IMR-90 (cell line): ENCODE data around the gene GAREM1. TPM values are rescaled to one million over a fixed set of nuclear protein-coding genes. Genes with fewer than 3 reads are reported as not detected.

ENCODE experiments used
- ATAC-seq: fragments of 200-7000 bp; cut with Tn5 transposase; 2 replicates; pipeline ENCODE4 v1.9.1; 2020; ENCODE audit warnings: low read depth, mild to moderate bottlenecking, moderate library complexity
- BruUV-seq: library from RNA; stranded (reverse); fragments of 400-500 nt; replicated peaks from 2 replicates; lab custom pipeline; 2021; lab: Mats Ljungman, UMichigan
- CTCF ChIA-PET: fragments of 300-600 bp; formaldehyde crosslinking; extraction: SDS; loops from one replicate; lab custom pipeline; 2021; ENCODE audit warnings: antibody characterized with exemption; lab: Yijun Ruan, JAX
- POLR2A ChIA-PET: fragments of 300-600 bp; sonication (Branson Sonifier 250); formaldehyde crosslinking; loops from one replicate; lab custom pipeline; 2022; ENCODE audit warnings: antibody characterized with exemption; ENCODE audit not compliant: unreplicated experiment; lab: Charles Lee
- DNase-seq: peaks from one replicate; pipeline ENCODE4 v3.0.0; 2013
- H2AFZ ChIP-seq: replicated peaks from 2 replicates; pipeline ENCODE3; 2013; ENCODE audit warnings: low read length, mild to moderate bottlenecking; ENCODE audit not compliant: poor library complexity
- H2AK5ac ChIP-seq: 2 replicates; pipeline ENCODE4 v1.6.1; 2013; ENCODE audit warnings: low read depth, low read length, inconsistent platforms
- H2AK9ac ChIP-seq: replicated peaks from 2 replicates; pipeline ENCODE3; 2013; ENCODE audit warnings: mild to moderate bottlenecking, low read depth, low read length, moderate library complexity; ENCODE audit not compliant: poor library complexity
- H2BK120ac ChIP-seq: 2 replicates; pipeline ENCODE4 v1.6.1; 2013; ENCODE audit warnings: low read depth, low read length, inconsistent platforms
- H2BK15ac ChIP-seq: 3 replicates; pipeline ENCODE4 v1.6.1; 2013; ENCODE audit warnings: low read depth, low read length, inconsistent platforms
- H2BK20ac ChIP-seq: 2 replicates; pipeline ENCODE4 v1.6.1; 2013; ENCODE audit warnings: low read depth, mild to moderate bottlenecking, inconsistent platforms, low read length, moderate library complexity
- H2BK5ac ChIP-seq: 2 replicates; pipeline ENCODE4 v1.6.1; 2013; ENCODE audit warnings: mild to moderate bottlenecking, low read depth, low read length, inconsistent platforms; ENCODE audit not compliant: poor library complexity, severe bottlenecking
- H3K14ac ChIP-seq: replicated peaks from 2 replicates; pipeline ENCODE4 v1.6.1; 2013; ENCODE audit warnings: low read depth, low read length, inconsistent platforms
- H3K18ac ChIP-seq: 2 replicates; pipeline ENCODE4 v1.6.1; 2013; ENCODE audit warnings: low read depth, low read length, control low read depth
- H3K23ac ChIP-seq: 2 replicates; pipeline ENCODE4 v1.6.1; 2013; ENCODE audit warnings: low read depth, low read length, inconsistent platforms
- H3K27ac ChIP-seq: 2 replicates; pipeline ENCODE4 v1.5.1; 2013; ENCODE audit warnings: mild to moderate bottlenecking, control low read depth, low read length; ENCODE audit not compliant: insufficient read depth
- H3K27me3 ChIP-seq: 2 replicates; pipeline ENCODE4 v1.6.1; 2013; ENCODE audit warnings: low read length; ENCODE audit not compliant: control insufficient read depth, insufficient read depth
- H3K36me3 ChIP-seq: 2 replicates; pipeline ENCODE4 v1.6.1; 2013; ENCODE audit warnings: low read length, mixed read lengths; ENCODE audit not compliant: control insufficient read depth, insufficient read depth
- H3K4ac ChIP-seq: 2 replicates; pipeline ENCODE4 v1.6.1; 2013; ENCODE audit warnings: low read depth, low read length, inconsistent platforms
- H3K4me1 ChIP-seq: 2 replicates; pipeline ENCODE4 v1.6.1; 2013; ENCODE audit warnings: low read length, mixed read lengths; ENCODE audit not compliant: control insufficient read depth, insufficient read depth
- H3K4me2 ChIP-seq: 2 replicates; pipeline ENCODE4 v1.6.1; 2013; ENCODE audit warnings: low read depth, mild to moderate bottlenecking, control low read depth, low read length, moderate library complexity
- H3K4me3 ChIP-seq: 2 replicates; pipeline ENCODE4 v1.5.1; 2013; ENCODE audit warnings: low read depth, mild to moderate bottlenecking, control low read depth, low read length, moderate library complexity; ENCODE audit not compliant: insufficient read depth
- H3K56ac ChIP-seq: 2 replicates; pipeline ENCODE4 v1.6.1; 2013; ENCODE audit warnings: low read length, inconsistent platforms; ENCODE audit not compliant: insufficient read depth; ENCODE audit errors: extremely low read depth
- H3K79me1 ChIP-seq, 2 experiments: 2 replicates each; pipeline ENCODE4 v1.6.1; 2013; ENCODE audit warnings: low read length in 2 of 2, inconsistent platforms in 1 of 2, low read depth in 1 of 2
- H3K9ac ChIP-seq: 2 replicates; pipeline ENCODE4 v1.6.1; 2013; ENCODE audit warnings: low read depth, low read length, control low read depth
- H3K9me1 ChIP-seq: 2 replicates; pipeline ENCODE4 v1.6.1; 2013; ENCODE audit warnings: low read length, inconsistent platforms; ENCODE audit not compliant: insufficient read depth
- H3K9me3 ChIP-seq: 2 replicates; pipeline ENCODE4 v1.6.1; 2013; ENCODE audit warnings: low read length; ENCODE audit not compliant: control insufficient read depth, insufficient read depth
- H4K20me1 ChIP-seq: 2 replicates; pipeline ENCODE4 v1.6.1; 2013; ENCODE audit warnings: low read length, inconsistent platforms; ENCODE audit not compliant: insufficient read depth
- H4K5ac ChIP-seq: 2 replicates; pipeline ENCODE4 v1.6.1; 2013; ENCODE audit warnings: mild to moderate bottlenecking, low read depth, low read length, control low read depth
- H4K8ac ChIP-seq, 2 experiments: 2 replicates each; pipeline ENCODE4 v1.6.1; 2013; ENCODE audit warnings: low read depth in 2 of 2, low read length in 2 of 2, control low read depth in 1 of 2, inconsistent platforms in 1 of 2
- H4K91ac ChIP-seq: 2 replicates; pipeline ENCODE4 v1.6.1; 2013; ENCODE audit warnings: low read depth, low read length, inconsistent platforms; ENCODE audit not compliant: insufficient read depth
- BHLHE40 ChIP-seq: fragments of 150-350 bp; IDR thresholded peaks from 2 replicates; pipeline ENCODE4 v1.6.1; 2016; ENCODE audit warnings: mild to moderate bottlenecking, low read depth, low read length
- CEBPB ChIP-seq: IDR thresholded peaks from 2 replicates; pipeline ENCODE4 v1.6.1; 2012; ENCODE audit warnings: low read depth, low read length, improper control_type of control experiment
- CHD1 ChIP-seq: IDR thresholded peaks from 2 replicates; pipeline ENCODE4 v1.6.1; 2012; ENCODE audit warnings: low read depth, low read length, improper control_type of control experiment
- FOS ChIP-seq: fragments of 150-350 bp; IDR thresholded peaks from 2 replicates; pipeline ENCODE4 v1.6.1; 2016; ENCODE audit warnings: low read depth, low read length
- MAFK ChIP-seq: IDR thresholded peaks from 2 replicates; pipeline ENCODE4 v1.6.1; 2012; ENCODE audit warnings: low read depth, low read length, improper control_type of control experiment
- MAZ ChIP-seq: IDR thresholded peaks from 2 replicates; pipeline ENCODE4 v1.6.1; 2012; ENCODE audit warnings: low read depth, mild to moderate bottlenecking, low read length, improper control_type of control experiment, moderate library complexity, borderline replicate concordance
- MXI1 ChIP-seq: IDR thresholded peaks from 2 replicates; pipeline ENCODE4 v1.6.1; 2012; ENCODE audit warnings: low read depth, mild to moderate bottlenecking, low read length, moderate library complexity, borderline replicate concordance
- NFE2L2 ChIP-seq: fragments of 150-350 bp; IDR thresholded peaks from 2 replicates; pipeline ENCODE4 v1.6.1; 2016; ENCODE audit warnings: low read depth, mild to moderate bottlenecking, low read length
- POLR2A ChIP-seq: IDR thresholded peaks from 2 replicates; pipeline ENCODE4 v1.6.1; 2012; ENCODE audit warnings: mild to moderate bottlenecking, low read depth, low read length
- RAD21 ChIP-seq: IDR thresholded peaks from 2 replicates; pipeline ENCODE4 v1.6.1; 2012; ENCODE audit warnings: low read length, improper control_type of control experiment
- RCOR1 ChIP-seq: IDR thresholded peaks from 2 replicates; pipeline ENCODE4 v1.6.1; 2012; ENCODE audit warnings: mild to moderate bottlenecking, low read length, improper control_type of control experiment; ENCODE audit not compliant: insufficient replicate concordance
- RFX5 ChIP-seq: IDR thresholded peaks from 2 replicates; pipeline ENCODE4 v1.8.0; 2012; ENCODE audit warnings: low read depth, mild to moderate bottlenecking, low read length, moderate library complexity
- SMC3 ChIP-seq: fragments of 150-350 bp; IDR thresholded peaks from 2 replicates; pipeline ENCODE4 v1.6.1; 2016; ENCODE audit warnings: low read depth, mild to moderate bottlenecking, antibody characterized with exemption, low read length, moderate library complexity
- WGBS, 2 experiments: methylation state at CpG; one replicate each; pipeline versions ENCODE4 v1.1.5 to v1.1.7; 2013; ENCODE audit warnings: missing lambda C conversion rate in 2 of 2; ENCODE audit not compliant: insufficient read length in 1 of 2; ENCODE audit errors: extremely low coverage in 2 of 2; 5-methylcytosine and 5-hydroxymethylcytosine counted together
- dilution Hi-C: fragments of 300-500 bp; cut with HindIII; formaldehyde crosslinking; loops from one replicate; pipeline ENCODE4 v1.14.3; 2018; ENCODE audit warnings: low sequenced_read_pairs; ENCODE audit not compliant: unreplicated experiment
- in situ Hi-C: fragments of 300-500 bp; cut with MboI; formaldehyde crosslinking; loops from 3 replicates; pipeline ENCODE4 v1.14.3; 2019; ENCODE audit warnings: low sequenced_read_pairs, inconsistent platforms, mixed read lengths
- intact Hi-C: fragments of 100-400 bp; cut with micrococcal nuclease; formaldehyde crosslinking; loops from 2 replicates; pipeline ENCODE4 v1.10.0; 2022
- polyA plus RNA-seq, 3 experiments: library from polyadenylated mRNA; depleted of rRNA; stranded (reverse); fragments of >200 nt; gene quantifications; 2 replicates each; pipeline ENCODE4 v1.2.3, GENCODE V29; 2012; ENCODE audit warnings: low replicate concordance in 1 of 3
- total RNA-seq: library from RNA; depleted of rRNA; stranded (reverse); fragments of >200 nt; gene quantifications from 2 replicates; pipeline ENCODE4 v1.2.3, GENCODE V29; 2012
- TF ChIP-seq, protein P1 (sequence below): fragments of 150-350 bp; IDR thresholded peaks from 2 replicates; pipeline ENCODE4 v1.6.1; 2017; ENCODE audit warnings: mild to moderate bottlenecking, antibody characterized with exemption, low read length, low read depth
- TF ChIP-seq, protein P2 (sequence below): conservative IDR thresholded peaks from 2 replicates; pipeline ENCODE4 v1.5.1; 2012; ENCODE audit warnings: mild to moderate bottlenecking, low read depth, low read length, improper control_type of control experiment

Gene GAREM1
- total and polyA plus RNA-seq, 2 of the 4 experiments (the other 2 are of a cell fraction), result 1.4 to 2.3 TPM

DNA sequence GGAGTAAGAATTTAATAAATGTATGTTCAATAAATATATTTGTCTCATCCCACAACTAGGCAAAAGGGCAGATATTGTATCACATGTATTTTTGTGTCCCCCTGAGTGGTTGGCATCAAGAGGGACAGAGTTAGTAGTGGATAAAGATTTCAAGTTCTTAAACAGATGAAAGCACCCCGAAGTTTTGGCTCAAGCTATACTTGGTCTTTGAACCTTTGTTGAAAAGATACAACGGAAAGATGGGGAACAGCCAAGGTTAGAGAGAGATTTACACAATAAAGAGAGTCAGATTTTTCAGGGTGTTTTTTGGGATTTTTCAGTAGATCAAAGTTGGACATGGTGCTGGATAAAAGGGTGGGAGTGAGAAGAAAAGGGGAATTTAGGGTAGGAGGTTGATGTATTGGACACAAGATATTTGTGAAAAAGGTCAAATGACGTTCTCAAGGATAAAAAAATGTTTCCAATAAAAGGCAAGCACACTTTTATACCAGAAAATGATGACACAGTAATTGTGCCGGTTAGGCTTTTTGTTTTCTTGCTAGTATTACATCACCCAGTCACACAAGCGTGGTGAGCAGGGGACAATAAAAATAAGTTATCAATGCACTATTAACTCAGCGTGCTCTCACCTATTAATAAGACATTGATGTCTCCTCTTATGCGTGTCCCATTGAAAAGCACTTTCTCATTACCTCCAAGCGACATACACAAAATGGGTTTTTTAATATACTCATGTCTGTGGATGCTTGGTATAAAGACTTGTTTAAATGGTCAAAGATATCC, 221.3 kb downstream of the GAREM1 start:
- dilution Hi-C loops (no loop called here), intact Hi-C loops (no loop called here), in situ Hi-C loops (no loop called here)
- H3K56ac ChIP-seq, result no peak overlapping the region
- H4K91ac ChIP-seq, result no peak overlapping the region
- H4K5ac ChIP-seq, result no peak overlapping the region
- POLR2A ChIA-PET, result no interaction called here
- no peaks in the 10 kb centered on the region; the same call in 1 of the 2 replicates for H3K27me3 ChIP-seq
- no peak overlapping the region for H3K4me3 ChIP-seq
- no TSS peak for BruUV-seq
- no peaks in the 10 kb centered on the region for H3K9me3 ChIP-seq
- no peak overlapping the region for H3K14ac ChIP-seq
- H4K20me1 ChIP-seq, result no peaks in the 10 kb centered on the region
- no peak for ATAC-seq
- no peak overlapping the region for H3K18ac ChIP-seq
- no peak overlapping the region for H3K27ac ChIP-seq
- H3K4ac ChIP-seq, result no peak overlapping the region
- no peaks in the 10 kb centered on the region for H3K36me3 ChIP-seq
- no peak for TF ChIP-seq CEBPB
- TF ChIP-seq, protein P1, sequence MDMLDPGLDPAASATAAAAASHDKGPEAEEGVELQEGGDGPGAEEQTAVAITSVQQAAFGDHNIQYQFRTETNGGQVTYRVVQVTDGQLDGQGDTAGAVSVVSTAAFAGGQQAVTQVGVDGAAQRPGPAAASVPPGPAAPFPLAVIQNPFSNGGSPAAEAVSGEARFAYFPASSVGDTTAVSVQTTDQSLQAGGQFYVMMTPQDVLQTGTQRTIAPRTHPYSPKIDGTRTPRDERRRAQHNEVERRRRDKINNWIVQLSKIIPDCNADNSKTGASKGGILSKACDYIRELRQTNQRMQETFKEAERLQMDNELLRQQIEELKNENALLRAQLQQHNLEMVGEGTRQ, result no peak
- TF ChIP-seq MAFK, result no peak
- TF ChIP-seq SMC3, result no peak
- TF ChIP-seq RAD21, result no peak
- TF ChIP-seq FOS, result no peak
- no peak for TF ChIP-seq RFX5
- TF ChIP-seq MAZ, result no peak
- TF ChIP-seq BHLHE40, result no peak
- TF ChIP-seq, protein P2, sequence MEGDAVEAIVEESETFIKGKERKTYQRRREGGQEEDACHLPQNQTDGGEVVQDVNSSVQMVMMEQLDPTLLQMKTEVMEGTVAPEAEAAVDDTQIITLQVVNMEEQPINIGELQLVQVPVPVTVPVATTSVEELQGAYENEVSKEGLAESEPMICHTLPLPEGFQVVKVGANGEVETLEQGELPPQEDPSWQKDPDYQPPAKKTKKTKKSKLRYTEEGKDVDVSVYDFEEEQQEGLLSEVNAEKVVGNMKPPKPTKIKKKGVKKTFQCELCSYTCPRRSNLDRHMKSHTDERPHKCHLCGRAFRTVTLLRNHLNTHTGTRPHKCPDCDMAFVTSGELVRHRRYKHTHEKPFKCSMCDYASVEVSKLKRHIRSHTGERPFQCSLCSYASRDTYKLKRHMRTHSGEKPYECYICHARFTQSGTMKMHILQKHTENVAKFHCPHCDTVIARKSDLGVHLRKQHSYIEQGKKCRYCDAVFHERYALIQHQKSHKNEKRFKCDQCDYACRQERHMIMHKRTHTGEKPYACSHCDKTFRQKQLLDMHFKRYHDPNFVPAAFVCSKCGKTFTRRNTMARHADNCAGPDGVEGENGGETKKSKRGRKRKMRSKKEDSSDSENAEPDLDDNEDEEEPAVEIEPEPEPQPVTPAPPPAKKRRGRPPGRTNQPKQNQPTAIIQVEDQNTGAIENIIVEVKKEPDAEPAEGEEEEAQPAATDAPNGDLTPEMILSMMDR, result no peak
- no peak for TF ChIP-seq RCOR1
- no peak for TF ChIP-seq POLR2A
- TF ChIP-seq MXI1, result no peak
- no peak for TF ChIP-seq CHD1
- no peak for TF ChIP-seq NFE2L2
- no peaks in the 10 kb centered on the region for H3K79me1 ChIP-seq
- CTCF ChIA-PET, result no interaction called here
- H2BK20ac ChIP-seq, result no peak overlapping the region
- DNase-seq, result no peak
- H2AK9ac ChIP-seq, result no peak overlapping the region
- no peak overlapping the region for H2AK5ac ChIP-seq
- 14% methylated on average over 1 of the region's 8 CpGs; no CpG with 5 or more reads in 1 of the 2 experiments for WGBS, 2 experiments
- H2BK5ac ChIP-seq, result no peak overlapping the region
- no peak overlapping the region for H3K9ac ChIP-seq
- H3K4me2 ChIP-seq, result no peak overlapping the region
- no peaks in the 10 kb centered on the region for H3K4me1 ChIP-seq
- no peak overlapping the region for H2BK15ac ChIP-seq
- H4K8ac ChIP-seq, result no peak overlapping the region
- H2AFZ ChIP-seq, result no peak overlapping the region
- no peak overlapping the region for H2BK120ac ChIP-seq
- no peak overlapping the region for H3K23ac ChIP-seq
- no peaks in the 10 kb centered on the region for H3K9me1 ChIP-seq
